H1 (cell line): ENCODE data around the gene CAMK2G. TPM values are rescaled to one million over a fixed set of nuclear protein-coding genes. Genes with fewer than 3 reads are reported as not detected.

Experiments used
- CTCF ChIA-PET: fragments of 300-600 bp; sonication (Branson Sonifier 250); formaldehyde crosslinking; loops from one replicate; lab custom pipeline; 2021; ENCODE audit not compliant: partially characterized antibody; lab: Charles Lee
- POLR2A ChIA-PET: fragments of 300-600 bp; sonication (Branson Sonifier 250); formaldehyde crosslinking; loops from one replicate; lab custom pipeline; 2021; ENCODE audit warnings: inconsistent platforms; ENCODE audit not compliant: partially characterized antibody; lab: Charles Lee
- DNase-seq, 2 experiments: peaks; one replicate each; pipeline versions ENCODE4 v3.0.0 to v3.0.0-alpha.2; 2010 to 2022; ENCODE audit warnings: low spot score in 2 of 2, low read depth in 1 of 2, mixed read lengths in 1 of 2
- FAIRE-seq: peaks from 2 replicates; lab custom pipeline; 2011; peaks lifted over from hg19 to GRCh38; lab: Jason Lieb, UNC
- H2AFZ ChIP-seq: 2 replicates; pipeline ENCODE4 v1.8.1; 2012; ENCODE audit warnings: low read length, inconsistent platforms
- H2AK5ac ChIP-seq: 2 replicates; pipeline ENCODE4 v1.6.1; 2013; ENCODE audit warnings: low read depth, low read length
- H2BK120ac ChIP-seq: replicated peaks from 2 replicates; pipeline ENCODE3; 2013; ENCODE audit warnings: low read depth, low read length, inconsistent platforms
- H2BK12ac ChIP-seq: 2 replicates; pipeline ENCODE4 v1.6.1; 2013; ENCODE audit warnings: low read depth, low read length
- H2BK15ac ChIP-seq: 2 replicates; pipeline ENCODE4 v1.6.1; 2013; ENCODE audit warnings: low read length
- H2BK20ac ChIP-seq: 2 replicates; pipeline ENCODE4 v1.6.1; 2013; ENCODE audit warnings: low read length
- H2BK5ac ChIP-seq: 2 replicates; pipeline ENCODE4 v1.6.1; 2013; ENCODE audit warnings: low read depth, low read length
- H3K14ac ChIP-seq: 2 replicates; pipeline ENCODE4 v1.6.1; 2013; ENCODE audit warnings: inconsistent platforms; ENCODE audit not compliant: insufficient read length
- H3K18ac ChIP-seq: 2 replicates; pipeline ENCODE4 v1.6.1; 2013; ENCODE audit warnings: low read length; ENCODE audit errors: extremely low read depth
- H3K23ac ChIP-seq: 2 replicates; pipeline ENCODE4 v1.6.1; 2013; ENCODE audit warnings: inconsistent platforms; ENCODE audit not compliant: insufficient read length
- H3K23me2 ChIP-seq: 2 replicates; pipeline ENCODE4 v1.6.1; 2013; ENCODE audit warnings: low read depth, low read length
- H3K27ac ChIP-seq: 2 replicates; pipeline ENCODE4 v1.6.1; 2011; ENCODE audit warnings: low read depth, low read length, inconsistent platforms
- H3K27me3 ChIP-seq, 4 experiments: replicated peaks in 1 of 4; 1 replicate in 1 of 4; 2 replicates in 3 of 4; pipeline versions ENCODE4 v1.6.1 to v1.8.1; 2011 to 2013; ENCODE audit warnings: low read length in 3 of 4, mild to moderate bottlenecking in 3 of 4, inconsistent platforms in 2 of 4, mixed read lengths in 2 of 4, moderate library complexity in 1 of 4; ENCODE audit not compliant: control insufficient read depth in 3 of 4, insufficient read depth in 3 of 4; ENCODE audit errors: extremely low read depth in 1 of 4
- H3K36me3 ChIP-seq, 4 experiments: 2 replicates each; pipeline versions ENCODE4 v1.6.1 to v1.8.1; 2011 to 2013; ENCODE audit warnings: mild to moderate bottlenecking in 4 of 4, low read length in 3 of 4, moderate library complexity in 2 of 4, control low read depth in 1 of 4, inconsistent platforms in 1 of 4; ENCODE audit not compliant: insufficient read depth in 4 of 4, control insufficient read depth in 2 of 4
- H3K4ac ChIP-seq: replicated peaks from 2 replicates; pipeline ENCODE3; 2013; ENCODE audit warnings: low read length, low read depth, mixed read lengths, inconsistent platforms; ENCODE audit not compliant: insufficient read length
- H3K4me1 ChIP-seq, 4 experiments: replicated peaks in 1 of 4; 1 replicate in 1 of 4; 2 replicates in 3 of 4; pipeline versions ENCODE4 v1.6.1 to v1.8.1; 2011 to 2013; ENCODE audit warnings: low read length in 3 of 4, inconsistent platforms in 2 of 4, mixed read lengths in 1 of 4; ENCODE audit not compliant: insufficient read depth in 4 of 4, control insufficient read depth in 3 of 4
- H3K4me2 ChIP-seq, 2 experiments: 2 replicates each; pipeline versions ENCODE4 v1.6.1 to v1.8.1; 2011 to 2013; ENCODE audit warnings: low read depth in 2 of 2, low read length in 2 of 2, control low read depth in 1 of 2, inconsistent platforms in 1 of 2, mild to moderate bottlenecking in 1 of 2; ENCODE audit not compliant: insufficient read depth in 1 of 2
- H3K4me3 ChIP-seq, 4 experiments: fragments of 200-600, 300-600 bp in 1 of 4; sonication (generic), shearing (Covaris generic), sonication (Bioruptor Twin) in 1 of 4; 2 replicates each; pipeline versions ENCODE4 v1.5.1 to v1.8.1; 2011 to 2016; ENCODE audit warnings: low read length in 4 of 4, low read depth in 3 of 4, control low read depth in 2 of 4, inconsistent platforms in 2 of 4, mild to moderate bottlenecking in 2 of 4, mixed read lengths in 1 of 4, moderate library complexity in 1 of 4; ENCODE audit not compliant: insufficient read depth in 2 of 4; ENCODE audit errors: extremely low read depth in 1 of 4
- H3K56ac ChIP-seq: replicated peaks from 2 replicates; pipeline ENCODE3; 2013; ENCODE audit warnings: low read depth, mild to moderate bottlenecking, mixed read lengths, low read length, inconsistent platforms; ENCODE audit not compliant: insufficient read length
- H3K79me1 ChIP-seq: 2 replicates; pipeline ENCODE4 v1.6.1; 2013; ENCODE audit warnings: low read depth, low read length, control low read depth
- H3K79me2 ChIP-seq, 2 experiments: 2 replicates each; pipeline versions ENCODE4 v1.6.1 to v1.8.1; 2012 to 2013; ENCODE audit warnings: low read length in 2 of 2, mild to moderate bottlenecking in 2 of 2, inconsistent platforms in 1 of 2; ENCODE audit not compliant: insufficient read depth in 2 of 2, control insufficient read depth in 1 of 2
- H3K9ac ChIP-seq, 4 experiments: replicated peaks in 1 of 4; 1 replicate in 1 of 4; 2 replicates in 3 of 4; pipeline versions ENCODE4 v1.6.1 to v1.8.1; 2011 to 2013; ENCODE audit warnings: low read depth in 3 of 4, low read length in 3 of 4, control low read depth in 2 of 4, mild to moderate bottlenecking in 2 of 4, moderate library complexity in 2 of 4, inconsistent platforms in 1 of 4; ENCODE audit errors: extremely low read depth in 1 of 4
- H3K9me3 ChIP-seq, 2 experiments: 2 replicates each; pipeline versions ENCODE4 v1.6.1 to v1.8.1; 2012 to 2013; ENCODE audit warnings: mild to moderate bottlenecking in 2 of 2, moderate library complexity in 2 of 2, control low read depth in 1 of 2, inconsistent platforms in 1 of 2, low read depth in 1 of 2, low read length in 1 of 2, mixed read lengths in 1 of 2; ENCODE audit not compliant: insufficient read depth in 2 of 2
- H4K20me1 ChIP-seq, 2 experiments: replicated peaks in 1 of 2; 2 replicates each; pipeline versions ENCODE3 to v1.8.1; 2011 to 2013; ENCODE audit warnings: inconsistent platforms in 2 of 2, low read length in 2 of 2, mild to moderate bottlenecking in 1 of 2; ENCODE audit not compliant: insufficient read depth in 2 of 2, control insufficient read depth in 1 of 2
- H4K5ac ChIP-seq: 2 replicates; pipeline ENCODE4 v1.6.1; 2013; ENCODE audit warnings: low read length, low read depth, mixed read lengths, inconsistent platforms; ENCODE audit not compliant: insufficient read length
- H4K8ac ChIP-seq: 2 replicates; pipeline ENCODE4 v1.8.0; 2013; ENCODE audit warnings: mild to moderate bottlenecking, moderate library complexity, low read length, inconsistent platforms; ENCODE audit not compliant: insufficient read depth; ENCODE audit errors: extremely low read depth
- H4K91ac ChIP-seq: replicated peaks from 2 replicates; pipeline ENCODE3; 2013; ENCODE audit warnings: low read length, mixed read lengths, inconsistent platforms; ENCODE audit not compliant: insufficient read length
- EP300 ChIP-seq, 2 experiments: IDR thresholded peaks; 1 replicate in 1 of 2; 2 replicates in 1 of 2; pipeline ENCODE4 v1.6.1; 2011 to 2012; ENCODE audit warnings: low read depth in 2 of 2, low read length in 2 of 2, mild to moderate bottlenecking in 2 of 2, borderline replicate concordance in 1 of 2, inconsistent platforms in 1 of 2, moderate library complexity in 1 of 2
- HDAC2 ChIP-seq, 2 experiments: fragments of 300-600 bp in 1 of 2; sonication (generic) in 1 of 2; IDR thresholded peaks; 2 replicates each; pipeline ENCODE4 v1.6.1; 2011 to 2012; ENCODE audit warnings: low read depth in 2 of 2, low read length in 2 of 2, mild to moderate bottlenecking in 2 of 2, moderate library complexity in 2 of 2, borderline replicate concordance in 1 of 2, inconsistent platforms in 1 of 2
- NRF1 ChIP-seq: IDR thresholded peaks from 2 replicates; pipeline ENCODE4 v1.6.1; 2011; ENCODE audit warnings: mild to moderate bottlenecking, low read depth, low read length, improper control_type of control experiment
- POLR2A ChIP-seq, 2 experiments: IDR thresholded peaks; 1 replicate in 1 of 2; 2 replicates in 1 of 2; pipeline ENCODE4 v1.6.1; 2011; ENCODE audit warnings: low read depth in 2 of 2, low read length in 2 of 2, mild to moderate bottlenecking in 2 of 2; ENCODE audit errors: control extremely low read depth in 1 of 2
- RXRA ChIP-seq: IDR thresholded peaks from 2 replicates; pipeline ENCODE4 v1.6.1; 2011; ENCODE audit warnings: low read depth, mild to moderate bottlenecking, low read length, moderate library complexity; ENCODE audit not compliant: insufficient read depth
- SIX5 ChIP-seq: IDR thresholded peaks from 2 replicates; pipeline ENCODE4 v1.6.1; 2011; ENCODE audit warnings: mild to moderate bottlenecking, low read depth, low read length
- SP1 ChIP-seq: IDR thresholded peaks from 2 replicates; pipeline ENCODE4 v1.6.1; 2011; ENCODE audit warnings: low read depth, low read length
- TEAD4 ChIP-seq: IDR thresholded peaks from 2 replicates; pipeline ENCODE4 v1.6.1; 2012; ENCODE audit warnings: low read depth, low read length, inconsistent platforms, mixed read lengths
- WGBS, 2 experiments: shearing (Covaris generic) in 1 of 2; methylation state at CpG; one replicate each; pipeline versions ENCODE4 v1.1.6 to v1.1.7; 2013 to 2015; ENCODE audit warnings: low lambda C conversion rate in 2 of 2, mixed read lengths in 2 of 2, inconsistent platforms in 1 of 2, low coverage in 1 of 2, missing lambda C conversion rate in 1 of 2; ENCODE audit not compliant: insufficient replicate concordance in 2 of 2, insufficient coverage in 1 of 2, insufficient read length in 1 of 2; ENCODE audit errors: extremely low coverage in 1 of 2, missing lambda C conversion rate in 1 of 2; 5-methylcytosine and 5-hydroxymethylcytosine counted together
- polyA plus RNA-seq, 7 experiments: library from polyadenylated mRNA; depleted of rRNA in 3 of 7; stranded (reverse) in 5 of 7; unstranded in 2 of 7; fragments of >200 nt in 5 of 7; fragments of 200-250 nt in 2 of 7; gene quantifications; 1 replicate in 5 of 7; 2 replicates in 1 of 7; 4 replicates in 1 of 7; pipeline versions ENCODE4 v1.2.1 to v1.2.3, GENCODE V29; 2011 to 2013; ENCODE audit warnings: missing spikeins in 2 of 7, mixed read lengths in 2 of 7
- total RNA-seq: library from RNA; stranded (reverse); fragmentation: NEBNext Ultra II Directional; extraction: Animal tissue kit (Norgen Biotek cat#: 25700); gene quantifications from 2 replicates; pipeline ENCODE4 v1.2.1, GENCODE V29; 2021
- TF ChIP-seq, protein P1 (sequence below): IDR thresholded peaks from 2 replicates; pipeline ENCODE4 v1.6.1; 2011; ENCODE audit warnings: low read length, improper control_type of control experiment

Gene CAMK2G
- total and polyA plus RNA-seq, 2 of the 8 experiments (the other 6 are each of a cell fraction or from before 2014, with no cell fraction given), result 28.9 to 31.7 TPM

- ChIA-PET CTCF (interaction anchor here (1.1 to 4.9 kb wide), 9 partner anchors 10 to 125 kb away, joined by 3 to 17 read pairs (median 5); partner anchors contain the start of genes CHCHD1 and ZSWIM8), POLR2A (interaction anchor here (0.7 to 6.2 kb wide), 24 partner anchors 11 to 526 kb away, joined by 3 to 79 read pairs (median 4); partner anchors contain the start of genes CAMK2G, CHCHD1, DNAJC9 and SEC24C)
- peak overlapping the region; percentile 84 to 91 (median 87) for H3K4me3 ChIP-seq
- 1% methylated on average over 88 of the region's 101 CpGs; no CpG with 5 or more reads in 1 of the 2 experiments for whole genome bisulfite sequencing, 2 experiments
- H4K5ac ChIP-seq, result peak overlapping the region; percentile 92
- peak overlapping the region; percentile 71 to 93 (median 77) for H3K9ac ChIP-seq
- H3K36me3 ChIP-seq, result peaks cover 7 to 41% (median 16%) of the 10 kb centered on the region in 4 experiments
- H3K27ac ChIP-seq, result peak overlapping the region; percentile 65; the same call in 1 of the 2 replicates
- H2AFZ ChIP-seq, result peak overlapping the region; percentile 28; the same call in 1 of the 2 replicates
- H3K14ac ChIP-seq, result no peak overlapping the region
- H2BK120ac ChIP-seq, result no peak overlapping the region
- FAIRE-seq (no peak), DNase-seq (peak in 1 of 2 experiments; percentile 92)
- H3K79me1 ChIP-seq, result peaks cover 2% of the 10 kb centered on the region; the same call in 1 of the 2 replicates
- H3K4ac ChIP-seq, result no peak overlapping the region
- peak overlapping the region; percentile 83 for H4K91ac ChIP-seq
- no peak overlapping the region for H2AK5ac ChIP-seq
- no peaks in the 10 kb centered on the region; a peak in 1 of 7 replicates for H3K27me3 ChIP-seq
- peaks cover 0 to 15% of the 10 kb centered on the region in 2 experiments; a peak in 2 of 4 replicates for H3K79me2 ChIP-seq
- H2BK20ac ChIP-seq, result no peak overlapping the region
- no peak overlapping the region; the same call in 1 of the 2 replicates for H2BK12ac ChIP-seq
- peak overlapping the region; percentile 97 for H3K4me2 ChIP-seq
- peak overlapping the region; percentile 81 for H3K18ac ChIP-seq
- H3K56ac ChIP-seq, result peak overlapping the region; percentile 93
- H4K8ac ChIP-seq, result peak overlapping the region; percentile 87
- no peak overlapping the region for H3K23ac ChIP-seq
- H2BK5ac ChIP-seq, result peak overlapping the region; percentile 94
- H4K20me1 ChIP-seq, result peaks cover 2 to 13% of the 10 kb centered on the region in 2 experiments
- peaks cover 3 to 13% (median 8%) of the 10 kb centered on the region in 4 experiments; a peak in 5 of 7 replicates for H3K4me1 ChIP-seq
- no peak overlapping the region for H2BK15ac ChIP-seq
- H3K23me2 ChIP-seq, result peaks cover 10% of the 10 kb centered on the region
- H3K9me3 ChIP-seq, result no peaks in the 10 kb centered on the region
- TF ChIP-seq HDAC2 (IDR thresholded peaks at IDR 0.05; ENCODE audit: borderline replicate concordance in 1 of 2, low read depth in 2 of 2, low read length in 2 of 2), result 0 out of 4 replicates have a peak, but pooled peaks have one; percentile 26 to 86
- TF ChIP-seq, protein P1, sequence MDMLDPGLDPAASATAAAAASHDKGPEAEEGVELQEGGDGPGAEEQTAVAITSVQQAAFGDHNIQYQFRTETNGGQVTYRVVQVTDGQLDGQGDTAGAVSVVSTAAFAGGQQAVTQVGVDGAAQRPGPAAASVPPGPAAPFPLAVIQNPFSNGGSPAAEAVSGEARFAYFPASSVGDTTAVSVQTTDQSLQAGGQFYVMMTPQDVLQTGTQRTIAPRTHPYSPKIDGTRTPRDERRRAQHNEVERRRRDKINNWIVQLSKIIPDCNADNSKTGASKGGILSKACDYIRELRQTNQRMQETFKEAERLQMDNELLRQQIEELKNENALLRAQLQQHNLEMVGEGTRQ, result no peak
- TF ChIP-seq SIX5, result no peak
- TF ChIP-seq TEAD4, result no peak
- no peak for TF ChIP-seq EP300 (IDR thresholded peaks at IDR 0.05; ENCODE audit: borderline replicate concordance in 1 of 2, low read depth in 2 of 2, low read length in 2 of 2)
- TF ChIP-seq NRF1, result no peak
- no peak; the same call in 1 of the 2 replicates for TF ChIP-seq SP1
- TF ChIP-seq POLR2A (IDR thresholded peaks at IDR 0.05; ENCODE audit: control extremely low read depth in 1 of 2, low read depth in 2 of 2, low read length in 2 of 2), result peak in 1 of 2 experiments; percentile 63; a peak in 1 of 3 replicates
- no peak for TF ChIP-seq RXRA
These were observed 101.8 kb downstream of the CAMK2G start for GRCh38 chr10:73772281-73773151.
